CD4-positive, alpha-beta T cell treated with Interleukin-15 for 1 hour (primary cell): Measurements from ENCODE around the gene MON1A.

Experiments used
- DNase-seq: peaks from one replicate; pipeline ENCODE4 v3.0.0-alpha.2; 2020

MON1A gene

GRCh38 chr3:49882166-49882565 lies 47.4 kb downstream of the MON1A start:
- no peak for DNase-seq

- DNase-seq, result no peak
These were observed 48.9 kb downstream of the MON1A start for GRCh38 chr3:49880581-49881315.

GRCh38 chr3:49879721-49880120 lies 49.9 kb downstream of the MON1A start:
- no peak for DNase-seq

GRCh38 chr3:49878686-49879085 lies 50.9 kb downstream of the MON1A start:
- DNase-seq, result no peak

- DNase-seq, result no peak
These were observed 51.9 kb downstream of the MON1A start for GRCh38 chr3:49877716-49878115.

GRCh38 chr3:49876567-49876966 lies 53.0 kb downstream of the MON1A start:
- no peak for DNase-seq

- DNase-seq, result no peak
These were observed 56.0 kb downstream of the MON1A start for GRCh38 chr3:49873623-49874022.

- DNase-seq, result peak; percentile 45
These were observed 56.8 kb downstream of the MON1A start for GRCh38 chr3:49872801-49873281.

GRCh38 chr3:49871531-49872153 lies 58.0 kb downstream of the MON1A start:
- DNase-seq, result no peak

GRCh38 chr3:49869525-49870126 lies 60.0 kb downstream of the MON1A start, which contains the start of gene CAMKV:
TSS of gene CAMKV (minus strand) at chr3:49869906. CDS start at chr3:49862388, 7,518 bp downstream.
- DNase-seq, result no peak

- no peak for DNase-seq
These were observed 60.6 kb downstream of the MON1A start for GRCh38 chr3:49868862-49869466.

GRCh38 chr3:49867871-49868321 lies 61.7 kb downstream of the MON1A start:
- DNase-seq, result no peak

- DNase-seq, result no peak
These were observed 62.2 kb downstream of the MON1A start for GRCh38 chr3:49867400-49867799.

- DNase-seq, result no peak
These were observed 64.3 kb downstream of the MON1A start for GRCh38 chr3:49865198-49865784.

GRCh38 chr3:49864505-49864904 lies 65.1 kb downstream of the MON1A start:
- DNase-seq, result no peak

- no peak for DNase-seq
These were observed 69.9 kb downstream of the MON1A start for GRCh38 chr3:49859576-49860305.
